Ovary (tissue), 3 donors: ENCODE measurements around the gene AKAP5.

ENCODE experiments used
- EP300 ChIP-seq: sonication (generic); formaldehyde crosslinking; IDR thresholded peaks from one replicate; pipeline ENCODE4 v1.6.1; 2017; ENCODE audit warnings: antibody characterized with exemption
- POLR2A ChIP-seq: fragments of 450-650 bp; IDR thresholded peaks from one replicate; pipeline ENCODE4 v1.6.1; 2017; ENCODE audit warnings: antibody characterized with exemption, mild to moderate bottlenecking, moderate library complexity
- TF ChIP-seq, protein P1 (sequence below), 3 donors: fragments of 450-650 bp in 2 of 3; fragments of 200-600 bp in 1 of 3; IDR thresholded peaks; one replicate each; pipeline versions ENCODE4 v1.5.1 to v1.8.0; 2016 to 2022; ENCODE audit warnings: antibody characterized with exemption in 3 of 3, mild to moderate bottlenecking in 1 of 3
- donor health status: DM: no; HTN: no; CAD: no.

DNA sequence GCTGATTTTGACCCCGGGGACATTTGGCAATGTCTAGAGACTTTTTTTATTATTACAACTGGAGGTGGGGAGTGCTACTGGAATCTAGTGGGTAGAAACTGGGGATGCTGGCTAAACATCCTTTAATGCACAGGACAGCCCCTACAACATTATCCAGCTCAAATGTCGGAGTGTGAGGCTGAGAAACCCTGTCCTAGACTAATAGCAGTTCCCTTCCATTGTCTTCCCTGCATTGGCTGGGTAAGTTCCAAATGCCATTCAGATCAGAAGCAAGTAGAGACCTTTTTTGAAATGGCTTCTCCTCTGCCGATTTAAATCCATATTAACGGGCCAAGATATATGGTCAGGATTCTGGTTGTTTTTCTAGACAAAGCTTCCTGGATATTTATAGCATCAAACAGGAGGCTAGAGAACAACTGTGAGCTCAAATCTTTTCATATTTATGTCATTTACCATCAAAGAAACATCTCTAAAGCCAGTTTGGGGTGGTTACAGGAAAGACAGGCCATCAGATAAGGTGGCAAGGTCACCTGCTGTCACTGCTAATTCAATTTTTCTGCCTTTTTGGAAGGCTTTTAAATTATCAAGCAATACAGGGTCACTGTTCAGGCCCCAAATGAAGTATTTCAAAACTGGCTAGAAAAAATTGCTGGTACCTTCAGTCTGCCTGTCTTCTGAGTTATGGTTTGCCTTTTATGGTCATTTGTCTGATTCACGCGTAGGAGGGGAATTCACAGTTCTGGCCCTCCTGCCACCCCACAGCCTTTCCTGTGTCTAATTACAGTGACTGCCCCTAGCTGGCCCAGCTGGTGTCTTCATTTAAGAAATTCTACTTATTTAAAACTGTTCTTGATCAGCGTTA, 20.1 kb upstream of the AKAP5 start:
- TF ChIP-seq POLR2A (no peak), EP300 (no peak)
- TF ChIP-seq, protein P1, sequence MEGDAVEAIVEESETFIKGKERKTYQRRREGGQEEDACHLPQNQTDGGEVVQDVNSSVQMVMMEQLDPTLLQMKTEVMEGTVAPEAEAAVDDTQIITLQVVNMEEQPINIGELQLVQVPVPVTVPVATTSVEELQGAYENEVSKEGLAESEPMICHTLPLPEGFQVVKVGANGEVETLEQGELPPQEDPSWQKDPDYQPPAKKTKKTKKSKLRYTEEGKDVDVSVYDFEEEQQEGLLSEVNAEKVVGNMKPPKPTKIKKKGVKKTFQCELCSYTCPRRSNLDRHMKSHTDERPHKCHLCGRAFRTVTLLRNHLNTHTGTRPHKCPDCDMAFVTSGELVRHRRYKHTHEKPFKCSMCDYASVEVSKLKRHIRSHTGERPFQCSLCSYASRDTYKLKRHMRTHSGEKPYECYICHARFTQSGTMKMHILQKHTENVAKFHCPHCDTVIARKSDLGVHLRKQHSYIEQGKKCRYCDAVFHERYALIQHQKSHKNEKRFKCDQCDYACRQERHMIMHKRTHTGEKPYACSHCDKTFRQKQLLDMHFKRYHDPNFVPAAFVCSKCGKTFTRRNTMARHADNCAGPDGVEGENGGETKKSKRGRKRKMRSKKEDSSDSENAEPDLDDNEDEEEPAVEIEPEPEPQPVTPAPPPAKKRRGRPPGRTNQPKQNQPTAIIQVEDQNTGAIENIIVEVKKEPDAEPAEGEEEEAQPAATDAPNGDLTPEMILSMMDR (IDR thresholded peaks at IDR 0.05), result no peak
